Progenitor cell of endocrine pancreas (in vitro differentiated cells): Measurements from ENCODE around the gene ABCB9. TPM values are rescaled to one million over a fixed set of nuclear protein-coding genes. Genes with fewer than 3 reads are reported as not detected.

Experiments
- DNase-seq: peaks from one replicate; pipeline ENCODE4 v3.0.0; 2021; ENCODE audit warnings: low spot score; ENCODE audit not compliant: unreplicated experiment
- H3K27ac Mint-ChIP-seq: 2 replicates; pipeline ENCODE4 v1.8.0; 2021; ENCODE audit warnings: mild to moderate bottlenecking, moderate library complexity, mixed read lengths
- H3K27me3 Mint-ChIP-seq: 2 replicates; pipeline ENCODE4 v1.8.0; 2021; ENCODE audit warnings: mixed read lengths
- H3K36me3 Mint-ChIP-seq: 2 replicates; pipeline ENCODE4 v1.8.0; 2022; ENCODE audit warnings: mixed read lengths; ENCODE audit not compliant: insufficient read depth
- H3K4me1 Mint-ChIP-seq: 2 replicates; pipeline ENCODE4 v1.8.0; 2021; ENCODE audit warnings: low read depth, mixed read lengths
- H3K4me3 Mint-ChIP-seq: 2 replicates; pipeline ENCODE4 v1.8.0; 2021; ENCODE audit warnings: low read depth, mild to moderate bottlenecking, moderate library complexity, mixed read lengths
- H3K9me3 Mint-ChIP-seq: 2 replicates; pipeline ENCODE4 v1.8.0; 2021; ENCODE audit warnings: low read depth, mixed read lengths
- CTCF ChIP-seq: fragments of 200-600 bp; sonication (generic); IDR thresholded peaks from one replicate; pipeline ENCODE4 v1.5.0; 2021; ENCODE audit warnings: antibody characterized with exemption, mild to moderate bottlenecking; ENCODE audit not compliant: unreplicated experiment
- total RNA-seq: library from RNA; stranded (reverse); gene quantifications from 2 replicates; pipeline ENCODE4 v1.2.1, GENCODE V29; 2021

The ABCB9 gene
- total RNA-seq, 1 donor from 2014 or later: 10.4 TPM

GRCh38 chr12:122964439-122965257 is 1.6 kb downstream of the ABCB9 start:
- Mint-ChIP-seq H3K27me3 (peaks cover 5% of the 10 kb centered on the region), H3K4me3 (peak overlapping the region; percentile 19), H3K36me3 (no peaks in the 10 kb centered on the region), H3K4me1 (peaks cover 1% of the 10 kb centered on the region), H3K9me3 (no peaks in the 10 kb centered on the region), H3K27ac (no peak overlapping the region)
- TF ChIP-seq CTCF: no peak
- no peak for DNase-seq

- DNase-seq: no peak
- Mint-ChIP-seq H3K9me3 (no peaks in the 10 kb centered on the region), H3K36me3 (no peaks in the 10 kb centered on the region), H3K27me3 (peaks cover 5% of the 10 kb centered on the region), H3K4me3 (no peak overlapping the region), H3K4me1 (peaks cover 1% of the 10 kb centered on the region), H3K27ac (no peak overlapping the region)
- TF ChIP-seq CTCF: no peak
These were observed 2.4 kb downstream of the ABCB9 start for GRCh38 chr12:122963941-122964265.

- Mint-ChIP-seq H3K4me1 (peaks cover 1% of the 10 kb centered on the region), H3K9me3 (no peaks in the 10 kb centered on the region), H3K4me3 (no peak overlapping the region), H3K36me3 (no peaks in the 10 kb centered on the region), H3K27ac (no peak overlapping the region), H3K27me3 (peaks cover 5% of the 10 kb centered on the region)
- TF ChIP-seq CTCF: no peak
- DNase-seq: no peak
These were observed 4.5 kb downstream of the ABCB9 start for GRCh38 chr12:122961531-122962329.

- Mint-ChIP-seq H3K4me3 (no peak overlapping the region), H3K9me3 (no peaks in the 10 kb centered on the region), H3K27me3 (peaks cover 5% of the 10 kb centered on the region), H3K27ac (no peak overlapping the region), H3K4me1 (peaks cover 1% of the 10 kb centered on the region), H3K36me3 (no peaks in the 10 kb centered on the region)
- DNase-seq: no peak
- no peak for TF ChIP-seq CTCF
These were observed 6.1 kb downstream of the ABCB9 start for GRCh38 chr12:122960193-122960569.

GRCh38 chr12:122959566-122960192 is 6.6 kb downstream of the ABCB9 start:
- H3K4me1 Mint-ChIP-seq: no peaks in the 10 kb centered on the region
- no peak overlapping the region for H3K4me3 Mint-ChIP-seq

More at GRCh38 chr12:122959566-122960192, 6.6 kb downstream of the ABCB9 start:
- TF ChIP-seq CTCF: no peak
- Mint-ChIP-seq H3K36me3 (no peaks in the 10 kb centered on the region), H3K9me3 (no peaks in the 10 kb centered on the region), H3K27ac (no peak overlapping the region), H3K27me3 (peaks cover 2% of the 10 kb centered on the region)
- DNase-seq: no peak
